Measurements from ENCODE around the gene SEPTIN3.
"Not testable (repeated sequence)": the region's sequence is repeated elsewhere in the genome, so short reads cannot be mapped to it uniquely, and the experiment has no call there.

Gene SEPTIN3

GRCh38 chr22:41940832-41941765, 28.1 kb upstream of the SEPTIN3 start:
- peak; percentile 61 to 71 for DNase-seq

GRCh38 chr22:41943661-41944209, 25.5 kb upstream of the SEPTIN3 start:
- no peak for DNase-seq

- peak; percentile 97 to 98 for DNase-seq
Measured at GRCh38 chr22:41946629-41947423, 22.4 kb upstream of the SEPTIN3 start, which contains the start of gene CENPM. Gene CENPM, minus strand, starts transcription at chr22:41947152. Its CDS starts 76 bp downstream, at chr22:41947076.

- DNase-seq: peak in 1 of 2 experiments; percentile 33
Measured at GRCh38 chr22:41947424-41948080, 21.7 kb upstream of the SEPTIN3 start.

GRCh38 chr22:41948142-41948541, 21.1 kb upstream of the SEPTIN3 start:
- no peak for DNase-seq

GRCh38 chr22:41948928-41949296, 20.3 kb upstream of the SEPTIN3 start:
- DNase-seq: not testable (repeated sequence)

GRCh38 chr22:41949297-41949965, 19.8 kb upstream of the SEPTIN3 start:
- DNase-seq: peak; percentile 75 to 94

- DNase-seq: peak; percentile 97
Measured at GRCh38 chr22:41951898-41952474, 17.3 kb upstream of the SEPTIN3 start, which contains the start of gene SMIM45. Gene SMIM45, plus strand, starts transcription at chr22:41952150.

- no peak for DNase-seq
Measured at GRCh38 chr22:41952713-41953112, 16.5 kb upstream of the SEPTIN3 start.

- no peak for DNase-seq
Measured at GRCh38 chr22:41957941-41958556, 11.2 kb upstream of the SEPTIN3 start.

GRCh38 chr22:41963453-41964111, 5.7 kb upstream of the SEPTIN3 start:
- no peak for DNase-seq

- DNase-seq: no peak
Measured at GRCh38 chr22:41964112-41964491, 5.1 kb upstream of the SEPTIN3 start.

GRCh38 chr22:41966225-41966606, 3.0 kb upstream of the SEPTIN3 start:
- DNase-seq: no peak

GRCh38 chr22:41966607-41967240, 2.5 kb upstream of the SEPTIN3 start:
- peak; percentile 97 to 98 for DNase-seq

- DNase-seq: no peak
Measured at GRCh38 chr22:41968601-41969000, 642 bp upstream of the SEPTIN3 start.

- DNase-seq: no peak
Measured at GRCh38 chr22:41970601-41971000, 1.4 kb downstream of the SEPTIN3 start.

- DNase-seq: no peak
Measured at GRCh38 chr22:41971431-41971830, 2.2 kb downstream of the SEPTIN3 start.

- DNase-seq: no peak
Measured at GRCh38 chr22:41974691-41975290, 5.5 kb downstream of the SEPTIN3 start.

GRCh38 chr22:41975299-41976069, 6.2 kb downstream of the SEPTIN3 start:
- no peak for DNase-seq
